Upper lobe of right lung (tissue), 1 donor: ENCODE data around the gene CCNT2. TPM values are rescaled to one million over a fixed set of nuclear protein-coding genes. Genes with fewer than 3 reads are reported as not detected.

Experiments
- ATAC-seq: fragments of 200-7000 bp; cut with Tn5 transposase; one replicate; pipeline ENCODE4 v1.9.1; 2020; ENCODE audit warnings: mild to moderate bottlenecking, moderate library complexity
- DNase-seq: peaks from one replicate; pipeline ENCODE4 v3.0.0-alpha.2; 2020
- H3K27ac ChIP-seq: fragments of 200-600 bp; one replicate; pipeline ENCODE4 v1.8.0; 2022
- H3K27me3 ChIP-seq: fragments of 200-600 bp; one replicate; pipeline ENCODE4 v1.8.0; 2022; ENCODE audit warnings: mild to moderate bottlenecking
- H3K36me3 ChIP-seq: fragments of 200-600 bp; one replicate; pipeline ENCODE4 v1.8.0; 2022
- H3K4me1 ChIP-seq: fragments of 200-600 bp; one replicate; pipeline ENCODE4 v1.8.0; 2022
- H3K4me3 ChIP-seq: fragments of 200-600 bp; one replicate; pipeline ENCODE4 v1.8.0; 2022; ENCODE audit warnings: mild to moderate bottlenecking
- H3K9me3 ChIP-seq: fragments of 200-600 bp; one replicate; pipeline ENCODE4 v1.8.0; 2022
- intact Hi-C: fragments of 100-400 bp; cut with DNase I; formaldehyde crosslinking; loops from one replicate; pipeline ENCODE4 v1.11.0; 2022
- total RNA-seq: library from RNA; stranded (reverse); fragmentation: NEBNext Ultra II Directional; extraction: Animal tissue kit (Norgen Biotek cat#: 25700); gene quantifications from one replicate; pipeline ENCODE4 v1.2.1, GENCODE V29; 2021
- TF ChIP-seq, protein P1 (sequence below): fragments of 200-600 bp; IDR thresholded peaks from one replicate; pipeline ENCODE4 v1.8.0; 2022; ENCODE audit warnings: antibody characterized with exemption
- donor health status: DM: no; HTN: yes; CAD: no; lungs with severe emphysema.

The CCNT2 gene
- total RNA-seq, 1 donor from 2014 or later = 38.7 TPM

DNA sequence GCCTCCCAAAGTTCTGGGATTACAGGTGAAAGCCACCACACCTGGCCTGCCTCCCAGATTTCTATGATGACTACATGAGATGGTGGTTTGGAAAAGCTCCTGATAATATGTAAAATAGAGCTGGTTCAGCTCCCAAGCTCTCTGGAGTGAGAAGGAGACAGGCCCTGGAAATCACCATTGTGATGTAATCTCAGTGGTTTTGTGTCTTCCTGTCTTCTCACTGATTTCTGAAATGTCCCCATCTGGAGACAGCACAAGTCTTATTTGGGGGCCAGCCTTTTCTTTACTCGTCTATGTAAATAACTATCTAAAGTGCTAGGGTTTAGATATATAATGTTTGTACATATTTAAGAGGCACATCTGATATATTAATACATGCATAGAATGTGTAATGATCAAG lies 64.0 kb downstream of the CCNT2 start:
- no peak for ATAC-seq
- no peaks in the 10 kb centered on the region for H3K4me1 ChIP-seq
- no peaks in the 10 kb centered on the region for H3K36me3 ChIP-seq
- no peak overlapping the region for H3K4me3 ChIP-seq
- DNase-seq = no peak
- TF ChIP-seq, protein P1, sequence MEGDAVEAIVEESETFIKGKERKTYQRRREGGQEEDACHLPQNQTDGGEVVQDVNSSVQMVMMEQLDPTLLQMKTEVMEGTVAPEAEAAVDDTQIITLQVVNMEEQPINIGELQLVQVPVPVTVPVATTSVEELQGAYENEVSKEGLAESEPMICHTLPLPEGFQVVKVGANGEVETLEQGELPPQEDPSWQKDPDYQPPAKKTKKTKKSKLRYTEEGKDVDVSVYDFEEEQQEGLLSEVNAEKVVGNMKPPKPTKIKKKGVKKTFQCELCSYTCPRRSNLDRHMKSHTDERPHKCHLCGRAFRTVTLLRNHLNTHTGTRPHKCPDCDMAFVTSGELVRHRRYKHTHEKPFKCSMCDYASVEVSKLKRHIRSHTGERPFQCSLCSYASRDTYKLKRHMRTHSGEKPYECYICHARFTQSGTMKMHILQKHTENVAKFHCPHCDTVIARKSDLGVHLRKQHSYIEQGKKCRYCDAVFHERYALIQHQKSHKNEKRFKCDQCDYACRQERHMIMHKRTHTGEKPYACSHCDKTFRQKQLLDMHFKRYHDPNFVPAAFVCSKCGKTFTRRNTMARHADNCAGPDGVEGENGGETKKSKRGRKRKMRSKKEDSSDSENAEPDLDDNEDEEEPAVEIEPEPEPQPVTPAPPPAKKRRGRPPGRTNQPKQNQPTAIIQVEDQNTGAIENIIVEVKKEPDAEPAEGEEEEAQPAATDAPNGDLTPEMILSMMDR = no peak
- intact Hi-C loops = no loop called here
- no peak overlapping the region for H3K27ac ChIP-seq
- no peaks in the 10 kb centered on the region for H3K27me3 ChIP-seq
- no peaks in the 10 kb centered on the region for H3K9me3 ChIP-seq

DNA sequence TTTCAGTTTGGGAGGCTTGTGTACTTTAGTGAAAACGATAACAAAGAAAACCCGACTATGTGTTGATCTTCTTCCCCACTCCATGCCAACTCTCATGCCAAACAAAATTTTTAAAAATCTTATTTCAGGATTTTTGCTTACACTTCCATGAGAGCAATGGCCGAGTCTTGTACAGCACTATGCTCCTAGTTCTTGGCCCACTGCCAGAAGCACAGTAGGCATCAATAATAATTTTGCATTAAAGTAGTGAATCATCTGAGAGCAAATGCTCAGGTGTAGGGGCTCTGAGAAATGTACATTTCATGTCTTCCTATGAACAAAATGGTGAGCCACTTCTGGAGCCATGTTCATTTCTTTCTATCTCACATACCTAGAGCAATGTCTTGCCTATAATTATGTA lies 66.4 kb downstream of the CCNT2 start:
- intact Hi-C loops = no loop called here
- H3K4me1 ChIP-seq = no peaks in the 10 kb centered on the region
- H3K27ac ChIP-seq = no peak overlapping the region
- no peaks in the 10 kb centered on the region for H3K36me3 ChIP-seq
- H3K27me3 ChIP-seq = no peaks in the 10 kb centered on the region
- TF ChIP-seq, protein P1 = no peak
- ATAC-seq = no peak
- no peak overlapping the region for H3K4me3 ChIP-seq
- H3K9me3 ChIP-seq = no peaks in the 10 kb centered on the region
- no peak for DNase-seq

DNA sequence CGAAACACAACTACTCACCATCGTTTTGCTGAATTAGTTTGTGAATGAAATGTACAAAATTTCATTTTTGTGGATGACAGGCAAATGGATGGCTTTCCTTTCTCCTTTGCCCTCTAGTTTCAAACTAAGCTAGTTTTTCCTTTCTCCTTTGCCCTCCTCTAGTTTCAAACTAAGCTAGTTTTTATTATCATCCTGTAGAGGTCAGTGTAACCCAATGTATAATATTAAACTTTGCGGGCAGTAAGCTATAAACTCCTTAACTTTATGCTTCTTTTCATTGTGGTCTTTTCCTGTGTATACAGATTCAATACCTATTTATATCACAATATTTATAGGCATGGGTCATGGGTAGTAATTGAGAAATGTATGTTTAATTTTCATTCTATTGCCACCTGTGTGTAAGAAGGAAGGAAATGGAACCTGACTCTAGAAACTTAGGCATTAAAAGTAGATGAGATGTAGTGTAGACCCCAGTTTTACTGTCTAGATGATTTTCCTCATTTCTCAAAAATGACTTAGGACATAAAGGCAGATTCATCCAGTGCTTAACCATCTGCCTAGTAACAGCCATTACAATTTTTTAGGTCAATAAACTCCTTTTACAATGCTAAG lies 70.5 kb downstream of the CCNT2 start:
- TF ChIP-seq, protein P1 = peak; percentile 46
- no peaks in the 10 kb centered on the region for H3K4me1 ChIP-seq
- ATAC-seq (no peak), DNase-seq (no peak)
- H3K27ac ChIP-seq = no peak overlapping the region
- intact Hi-C loops = no loop called here
- no peaks in the 10 kb centered on the region for H3K27me3 ChIP-seq
- H3K9me3 ChIP-seq = no peaks in the 10 kb centered on the region
- H3K4me3 ChIP-seq = no peak overlapping the region
- H3K36me3 ChIP-seq = no peaks in the 10 kb centered on the region

DNA sequence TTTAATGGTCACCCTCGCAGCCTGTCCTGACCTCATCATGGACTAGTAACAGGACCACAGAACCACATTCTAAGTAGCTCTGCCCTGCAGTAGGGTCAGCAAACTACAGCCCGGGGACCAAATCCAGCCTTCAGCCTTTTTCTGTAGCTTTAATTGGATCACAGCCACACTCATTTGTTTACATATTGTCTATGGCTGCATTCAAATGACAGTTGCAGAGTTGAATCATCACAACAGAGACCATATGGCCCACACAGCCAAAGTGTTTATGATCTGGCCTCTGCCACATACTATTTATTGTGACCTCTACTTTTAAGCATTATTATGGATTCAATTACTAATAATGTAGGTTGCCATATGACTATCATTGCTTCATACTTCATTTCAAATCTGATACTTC lies 80.9 kb downstream of the CCNT2 start:
- intact Hi-C loops = no loop called here
- Histone ChIP-seq H3K36me3 (no peaks in the 10 kb centered on the region), H3K4me1 (peaks cover 5% of the 10 kb centered on the region), H3K4me3 (no peak overlapping the region), H3K27me3 (no peaks in the 10 kb centered on the region), H3K9me3 (no peaks in the 10 kb centered on the region), H3K27ac (no peak overlapping the region)
- TF ChIP-seq, protein P1 = no peak
- ATAC-seq (no peak), DNase-seq (no peak)

DNA sequence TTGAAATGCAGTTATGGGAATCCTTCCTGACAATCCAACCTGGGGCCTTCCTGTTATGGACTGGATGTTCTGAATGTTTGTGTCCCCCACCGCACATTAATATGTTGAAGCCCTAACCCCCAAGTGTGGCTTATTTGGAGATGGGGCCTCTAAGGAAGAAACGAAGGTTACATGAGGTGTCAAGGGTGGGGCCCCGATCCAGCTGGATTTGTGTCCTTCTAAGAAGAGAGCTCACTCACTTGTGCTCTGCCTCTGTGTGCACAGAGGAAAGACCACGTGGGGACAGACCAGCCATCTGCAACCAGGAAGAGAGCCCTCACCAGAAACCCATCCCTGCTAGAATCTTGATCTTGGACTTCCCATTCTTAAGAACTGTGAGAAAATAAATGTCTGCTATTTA lies 84.2 kb downstream of the CCNT2 start:
- H3K9me3 ChIP-seq = no peaks in the 10 kb centered on the region
- intact Hi-C loops = loop anchor here (10.0 kb wide), 1 partner anchor 702 kb away; no protein-coding TSS in a partner anchor
- peaks cover 7% of the 10 kb centered on the region for H3K4me1 ChIP-seq
- H3K4me3 ChIP-seq = no peak overlapping the region
- no peak overlapping the region for H3K27ac ChIP-seq
- TF ChIP-seq, protein P1 = no peak
- DNase-seq (no peak), ATAC-seq (no peak)
- H3K27me3 ChIP-seq = no peaks in the 10 kb centered on the region
- no peaks in the 10 kb centered on the region for H3K36me3 ChIP-seq
